ENCODE results near the gene CHRNA4. TPM values are rescaled to one million over a fixed set of nuclear protein-coding genes. Genes with fewer than 3 reads are reported as not detected.

The CHRNA4 gene
- polyA plus RNA-seq, 1 of the 3 experiments (the other 2 are of a cell fraction) = not detected

GRCh38 chr20:63298731-63299312, 62.3 kb downstream of the CHRNA4 start:
- Histone ChIP-seq H3K79me2 (ENCODE audit: insufficient read depth) (no peaks in the 10 kb centered on the region), H3F3A (replicated peaks; ENCODE audit: insufficient read depth) (no peaks in the 10 kb centered on the region), H3K4me3 (ENCODE audit: low read depth in 2 of 2, low read length in 1 of 2) (no peak overlapping the region), H3K9ac (no peak overlapping the region), H3K4me2 (no peak overlapping the region), H3K4me1 (ENCODE audit: control insufficient read depth in 1 of 2, insufficient read depth in 2 of 2, low read depth in 1 of 2, low read length in 1 of 2) (no peaks in the 10 kb centered on the region), H4K20me1 (ENCODE audit: insufficient read depth) (no peaks in the 10 kb centered on the region), H3K27me3 (ENCODE audit: insufficient read depth) (peaks cover 47% of the 10 kb centered on the region), H3K36me3 (replicated peaks in 1 of 2; ENCODE audit: control insufficient read depth in 1 of 2, insufficient read depth in 2 of 2, low read length in 1 of 2) (no peaks in the 10 kb centered on the region), H3K9me2 (no peaks in the 10 kb centered on the region), H2AFZ (ENCODE audit: low read depth) (no peak overlapping the region; the same call in 1 of the 2 replicates), H3K9me3 (no peaks in the 10 kb centered on the region; the same call in 1 of the 2 replicates), H3K27ac (ENCODE audit: low read depth in 2 of 2, low read length in 1 of 2) (no peak overlapping the region)
- 31% methylated on average over 15 of the region's 17 CpGs for WGBS (ENCODE audit: low lambda C conversion rate)
- CTCF ChIA-PET = interaction anchor here (0.6 to 7.2 kb wide), 7 partner anchors 8 to 84 kb away, joined by 3 to 73 read pairs (median 5); no protein-coding TSS in a partner anchor
- TF ChIP-seq SIN3A (IDR thresholded peaks at IDR 0.05; ENCODE audit: borderline replicate concordance, low read depth, low read length) = no peak
- no peak for TF ChIP-seq CHD2 (IDR thresholded peaks at IDR 0.05; ENCODE audit: low read length, partially characterized antibody)
- no peak for TF ChIP-seq REST (IDR thresholded peaks at IDR 0.05; ENCODE audit: low read depth, low read length)
- TF ChIP-seq USF1 (IDR thresholded peaks at IDR 0.05; ENCODE audit: borderline replicate concordance, low read depth) = no peak
- no peak for TF ChIP-seq NFIC (IDR thresholded peaks at IDR 0.05; ENCODE audit: borderline replicate concordance)
- TF ChIP-seq JUND (IDR thresholded peaks at IDR 0.05) = no peak
- TF ChIP-seq MAX (IDR thresholded peaks at IDR 0.05; ENCODE audit: low read depth) = no peak
- TF ChIP-seq GABPA (IDR thresholded peaks at IDR 0.05; ENCODE audit: low read depth) = no peak
- TF ChIP-seq RCOR1 (IDR thresholded peaks at IDR 0.05; ENCODE audit: low read length) = no peak
- no peak for TF ChIP-seq TCF12 (IDR thresholded peaks at IDR 0.05)
- TF ChIP-seq ZBTB33 (IDR thresholded peaks at IDR 0.05; ENCODE audit: borderline replicate concordance, low read depth) = no peak
- no peak for TF ChIP-seq FOSL2 (IDR thresholded peaks at IDR 0.05; ENCODE audit: borderline replicate concordance, low read depth)
- TF ChIP-seq, protein P1, sequence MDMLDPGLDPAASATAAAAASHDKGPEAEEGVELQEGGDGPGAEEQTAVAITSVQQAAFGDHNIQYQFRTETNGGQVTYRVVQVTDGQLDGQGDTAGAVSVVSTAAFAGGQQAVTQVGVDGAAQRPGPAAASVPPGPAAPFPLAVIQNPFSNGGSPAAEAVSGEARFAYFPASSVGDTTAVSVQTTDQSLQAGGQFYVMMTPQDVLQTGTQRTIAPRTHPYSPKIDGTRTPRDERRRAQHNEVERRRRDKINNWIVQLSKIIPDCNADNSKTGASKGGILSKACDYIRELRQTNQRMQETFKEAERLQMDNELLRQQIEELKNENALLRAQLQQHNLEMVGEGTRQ (IDR thresholded peaks at IDR 0.05; ENCODE audit: borderline replicate concordance, low read depth, low read length) = no peak
- TF ChIP-seq ELF1 (IDR thresholded peaks at IDR 0.05) = no peak
- TF ChIP-seq GATA2 (CRISPR knock-in tag; IDR thresholded peaks at IDR 0.05) = no peak
- no peak for TF ChIP-seq EP300 (IDR thresholded peaks at IDR 0.05; ENCODE audit: borderline replicate concordance in 1 of 2, low read depth in 1 of 2, low read length in 1 of 2)
- no peak for TF ChIP-seq PBX3 (IDR thresholded peaks at IDR 0.05)
- no peak for TF ChIP-seq TAF1 (IDR thresholded peaks at IDR 0.05; ENCODE audit: borderline replicate concordance, low read depth, low read length)
- no peak for TF ChIP-seq NRF1 (IDR thresholded peaks at IDR 0.05; ENCODE audit: low read depth, low read length)
- DNase-seq = no peak
- POLR2A ChIA-PET = no interaction called here

All from SK-N-SH (cell line).